H1 (cell line): Measurements from ENCODE around the gene TMEM86B. TPM values are rescaled to one million over a fixed set of nuclear protein-coding genes. Genes with fewer than 3 reads are reported as not detected.

Source experiments
- CTCF ChIA-PET: fragments of 300-600 bp; sonication (Branson Sonifier 250); formaldehyde crosslinking; loops from one replicate; lab custom pipeline; 2021; ENCODE audit not compliant: partially characterized antibody; lab: Charles Lee
- POLR2A ChIA-PET: fragments of 300-600 bp; sonication (Branson Sonifier 250); formaldehyde crosslinking; loops from one replicate; lab custom pipeline; 2021; ENCODE audit warnings: inconsistent platforms; ENCODE audit not compliant: partially characterized antibody; lab: Charles Lee
- DNase-seq, 2 experiments: peaks; one replicate each; pipeline versions ENCODE4 v3.0.0 to v3.0.0-alpha.2; 2010 to 2022; ENCODE audit warnings: low spot score in 2 of 2, low read depth in 1 of 2, mixed read lengths in 1 of 2
- FAIRE-seq: peaks from 2 replicates; lab custom pipeline; 2011; peaks lifted over from hg19 to GRCh38; lab: Jason Lieb, UNC
- H2AFZ ChIP-seq: 2 replicates; pipeline ENCODE4 v1.8.1; 2012; ENCODE audit warnings: low read length, inconsistent platforms
- H2AK5ac ChIP-seq: 2 replicates; pipeline ENCODE4 v1.6.1; 2013; ENCODE audit warnings: low read depth, low read length
- H2BK120ac ChIP-seq: replicated peaks from 2 replicates; pipeline ENCODE3; 2013; ENCODE audit warnings: low read depth, low read length, inconsistent platforms
- H2BK12ac ChIP-seq: 2 replicates; pipeline ENCODE4 v1.6.1; 2013; ENCODE audit warnings: low read depth, low read length
- H2BK15ac ChIP-seq: 2 replicates; pipeline ENCODE4 v1.6.1; 2013; ENCODE audit warnings: low read length
- H2BK20ac ChIP-seq: 2 replicates; pipeline ENCODE4 v1.6.1; 2013; ENCODE audit warnings: low read length
- H2BK5ac ChIP-seq: 2 replicates; pipeline ENCODE4 v1.6.1; 2013; ENCODE audit warnings: low read depth, low read length
- H3K14ac ChIP-seq: 2 replicates; pipeline ENCODE4 v1.6.1; 2013; ENCODE audit warnings: inconsistent platforms; ENCODE audit not compliant: insufficient read length
- H3K18ac ChIP-seq: 2 replicates; pipeline ENCODE4 v1.6.1; 2013; ENCODE audit warnings: low read length; ENCODE audit errors: extremely low read depth
- H3K23ac ChIP-seq: 2 replicates; pipeline ENCODE4 v1.6.1; 2013; ENCODE audit warnings: inconsistent platforms; ENCODE audit not compliant: insufficient read length
- H3K23me2 ChIP-seq: 2 replicates; pipeline ENCODE4 v1.6.1; 2013; ENCODE audit warnings: low read depth, low read length
- H3K27ac ChIP-seq: 2 replicates; pipeline ENCODE4 v1.6.1; 2011; ENCODE audit warnings: low read depth, low read length, inconsistent platforms
- H3K27me3 ChIP-seq, 4 experiments: replicated peaks in 1 of 4; 1 replicate in 1 of 4; 2 replicates in 3 of 4; pipeline versions ENCODE4 v1.6.1 to v1.8.1; 2011 to 2013; ENCODE audit warnings: low read length in 3 of 4, mild to moderate bottlenecking in 3 of 4, inconsistent platforms in 2 of 4, mixed read lengths in 2 of 4, moderate library complexity in 1 of 4; ENCODE audit not compliant: control insufficient read depth in 3 of 4, insufficient read depth in 3 of 4; ENCODE audit errors: extremely low read depth in 1 of 4
- H3K36me3 ChIP-seq, 4 experiments: 2 replicates each; pipeline versions ENCODE4 v1.6.1 to v1.8.1; 2011 to 2013; ENCODE audit warnings: mild to moderate bottlenecking in 4 of 4, low read length in 3 of 4, moderate library complexity in 2 of 4, control low read depth in 1 of 4, inconsistent platforms in 1 of 4; ENCODE audit not compliant: insufficient read depth in 4 of 4, control insufficient read depth in 2 of 4
- H3K4ac ChIP-seq: replicated peaks from 2 replicates; pipeline ENCODE3; 2013; ENCODE audit warnings: low read length, low read depth, mixed read lengths, inconsistent platforms; ENCODE audit not compliant: insufficient read length
- H3K4me1 ChIP-seq, 4 experiments: replicated peaks in 1 of 4; 1 replicate in 1 of 4; 2 replicates in 3 of 4; pipeline versions ENCODE4 v1.6.1 to v1.8.1; 2011 to 2013; ENCODE audit warnings: low read length in 3 of 4, inconsistent platforms in 2 of 4, mixed read lengths in 1 of 4; ENCODE audit not compliant: insufficient read depth in 4 of 4, control insufficient read depth in 3 of 4
- H3K4me2 ChIP-seq, 2 experiments: 2 replicates each; pipeline versions ENCODE4 v1.6.1 to v1.8.1; 2011 to 2013; ENCODE audit warnings: low read depth in 2 of 2, low read length in 2 of 2, control low read depth in 1 of 2, inconsistent platforms in 1 of 2, mild to moderate bottlenecking in 1 of 2; ENCODE audit not compliant: insufficient read depth in 1 of 2
- H3K4me3 ChIP-seq, 4 experiments: fragments of 200-600, 300-600 bp in 1 of 4; sonication (generic), shearing (Covaris generic), sonication (Bioruptor Twin) in 1 of 4; 2 replicates each; pipeline versions ENCODE4 v1.5.1 to v1.8.1; 2011 to 2016; ENCODE audit warnings: low read length in 4 of 4, low read depth in 3 of 4, control low read depth in 2 of 4, inconsistent platforms in 2 of 4, mild to moderate bottlenecking in 2 of 4, mixed read lengths in 1 of 4, moderate library complexity in 1 of 4; ENCODE audit not compliant: insufficient read depth in 2 of 4; ENCODE audit errors: extremely low read depth in 1 of 4
- H3K56ac ChIP-seq: replicated peaks from 2 replicates; pipeline ENCODE3; 2013; ENCODE audit warnings: low read depth, mild to moderate bottlenecking, mixed read lengths, low read length, inconsistent platforms; ENCODE audit not compliant: insufficient read length
- H3K79me1 ChIP-seq: 2 replicates; pipeline ENCODE4 v1.6.1; 2013; ENCODE audit warnings: low read depth, low read length, control low read depth
- H3K79me2 ChIP-seq, 2 experiments: 2 replicates each; pipeline versions ENCODE4 v1.6.1 to v1.8.1; 2012 to 2013; ENCODE audit warnings: low read length in 2 of 2, mild to moderate bottlenecking in 2 of 2, inconsistent platforms in 1 of 2; ENCODE audit not compliant: insufficient read depth in 2 of 2, control insufficient read depth in 1 of 2
- H3K9ac ChIP-seq, 4 experiments: replicated peaks in 1 of 4; 1 replicate in 1 of 4; 2 replicates in 3 of 4; pipeline versions ENCODE4 v1.6.1 to v1.8.1; 2011 to 2013; ENCODE audit warnings: low read depth in 3 of 4, low read length in 3 of 4, control low read depth in 2 of 4, mild to moderate bottlenecking in 2 of 4, moderate library complexity in 2 of 4, inconsistent platforms in 1 of 4; ENCODE audit errors: extremely low read depth in 1 of 4
- H3K9me3 ChIP-seq, 2 experiments: 2 replicates each; pipeline versions ENCODE4 v1.6.1 to v1.8.1; 2012 to 2013; ENCODE audit warnings: mild to moderate bottlenecking in 2 of 2, moderate library complexity in 2 of 2, control low read depth in 1 of 2, inconsistent platforms in 1 of 2, low read depth in 1 of 2, low read length in 1 of 2, mixed read lengths in 1 of 2; ENCODE audit not compliant: insufficient read depth in 2 of 2
- H4K20me1 ChIP-seq, 2 experiments: replicated peaks in 1 of 2; 2 replicates each; pipeline versions ENCODE3 to v1.8.1; 2011 to 2013; ENCODE audit warnings: inconsistent platforms in 2 of 2, low read length in 2 of 2, mild to moderate bottlenecking in 1 of 2; ENCODE audit not compliant: insufficient read depth in 2 of 2, control insufficient read depth in 1 of 2
- H4K5ac ChIP-seq: 2 replicates; pipeline ENCODE4 v1.6.1; 2013; ENCODE audit warnings: low read length, low read depth, mixed read lengths, inconsistent platforms; ENCODE audit not compliant: insufficient read length
- H4K8ac ChIP-seq: 2 replicates; pipeline ENCODE4 v1.8.0; 2013; ENCODE audit warnings: mild to moderate bottlenecking, moderate library complexity, low read length, inconsistent platforms; ENCODE audit not compliant: insufficient read depth; ENCODE audit errors: extremely low read depth
- H4K91ac ChIP-seq: replicated peaks from 2 replicates; pipeline ENCODE3; 2013; ENCODE audit warnings: low read length, mixed read lengths, inconsistent platforms; ENCODE audit not compliant: insufficient read length
- FOSL1 ChIP-seq: IDR thresholded peaks from 2 replicates; pipeline ENCODE4 v1.6.1; 2011; ENCODE audit warnings: mild to moderate bottlenecking, low read depth, low read length, moderate library complexity; ENCODE audit not compliant: insufficient read depth
- WGBS, 2 experiments: shearing (Covaris generic) in 1 of 2; methylation state at CpG; one replicate each; pipeline versions ENCODE4 v1.1.6 to v1.1.7; 2013 to 2015; ENCODE audit warnings: low lambda C conversion rate in 2 of 2, mixed read lengths in 2 of 2, inconsistent platforms in 1 of 2, low coverage in 1 of 2, missing lambda C conversion rate in 1 of 2; ENCODE audit not compliant: insufficient replicate concordance in 2 of 2, insufficient coverage in 1 of 2, insufficient read length in 1 of 2; ENCODE audit errors: extremely low coverage in 1 of 2, missing lambda C conversion rate in 1 of 2; 5-methylcytosine and 5-hydroxymethylcytosine counted together
- polyA plus RNA-seq, 7 experiments: library from polyadenylated mRNA; depleted of rRNA in 3 of 7; stranded (reverse) in 5 of 7; unstranded in 2 of 7; fragments of >200 nt in 5 of 7; fragments of 200-250 nt in 2 of 7; gene quantifications; 1 replicate in 5 of 7; 2 replicates in 1 of 7; 4 replicates in 1 of 7; pipeline versions ENCODE4 v1.2.1 to v1.2.3, GENCODE V29; 2011 to 2013; ENCODE audit warnings: missing spikeins in 2 of 7, mixed read lengths in 2 of 7
- total RNA-seq: library from RNA; stranded (reverse); fragmentation: NEBNext Ultra II Directional; extraction: Animal tissue kit (Norgen Biotek cat#: 25700); gene quantifications from 2 replicates; pipeline ENCODE4 v1.2.1, GENCODE V29; 2021

Gene TMEM86B
- total and polyA plus RNA-seq, 2 of the 8 experiments (the other 6 are each of a cell fraction or from before 2014, with no cell fraction given), result 2.0 to 2.9 TPM

DNA sequence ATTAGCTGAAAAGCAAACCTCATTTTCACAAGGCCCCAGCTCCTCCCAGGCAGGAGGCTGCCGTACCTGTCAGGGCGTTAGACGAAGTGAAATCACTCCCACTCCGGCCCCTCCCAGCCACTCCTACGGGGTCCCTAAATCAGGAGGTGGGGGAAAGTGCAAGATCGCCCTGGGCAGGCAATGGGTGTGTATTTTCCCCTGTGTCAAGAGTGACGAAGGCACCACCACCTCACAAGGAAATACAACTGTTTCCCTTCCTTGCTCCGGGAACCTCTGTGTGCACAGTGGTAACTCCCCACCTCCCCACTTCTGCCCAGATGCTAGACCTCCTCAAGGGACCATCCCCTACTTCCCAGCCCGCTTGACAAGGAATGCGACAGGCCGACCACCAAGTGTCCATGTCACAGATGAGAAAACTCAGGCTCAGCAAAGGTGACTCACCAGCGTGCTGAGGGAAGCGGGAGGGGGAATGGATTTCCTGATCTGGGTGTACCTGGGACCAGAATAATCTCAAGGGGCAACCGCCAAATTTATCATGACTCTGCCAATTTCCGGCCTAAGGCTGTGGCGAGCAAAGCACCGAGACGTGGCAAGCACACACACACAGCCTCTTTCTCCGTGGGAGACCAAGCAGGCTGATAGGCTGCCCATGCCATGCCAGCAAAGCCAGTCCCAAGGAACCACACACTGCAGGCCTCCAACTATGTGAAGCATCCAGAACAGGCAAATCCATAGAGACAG, 22.9 kb upstream of the TMEM86B start:
- peak overlapping the region; percentile 45 for H4K8ac ChIP-seq
- H2BK12ac ChIP-seq, result no peak overlapping the region
- H3K9me3 ChIP-seq, result no peaks in the 10 kb centered on the region
- ChIA-PET CTCF (interaction anchor here (0.6 to 1.3 kb wide), 3 partner anchors 10 to 408 kb away, joined by 3 to 4 read pairs (median 4); no protein-coding TSS in a partner anchor), POLR2A (interaction anchor here (1.0 kb wide), 2 partner anchors 11 to 142 kb away, joined by 3 read pairs; no protein-coding TSS in a partner anchor)
- H4K5ac ChIP-seq, result no peak overlapping the region
- FAIRE-seq (no peak), DNase-seq (no peak)
- no peak overlapping the region for H2AK5ac ChIP-seq
- no peak overlapping the region for H3K56ac ChIP-seq
- H3K4me1 ChIP-seq, result peaks cover 4 to 14% (median 7%) of the 10 kb centered on the region in 4 experiments; a peak in 6 of 7 replicates
- H3K9ac ChIP-seq, result no peak overlapping the region; a peak in 1 of 7 replicates
- H3K79me2 ChIP-seq, result peaks cover 9 to 90% of the 10 kb centered on the region in 2 experiments
- no peak overlapping the region for H2AFZ ChIP-seq
- no peak overlapping the region for H3K4me2 ChIP-seq
- no peak overlapping the region; the same call in 1 of the 2 replicates for H3K27ac ChIP-seq
- H3K4ac ChIP-seq, result no peak overlapping the region
- no peak overlapping the region for H3K4me3 ChIP-seq
- H2BK20ac ChIP-seq, result no peak overlapping the region
- no peak for TF ChIP-seq FOSL1
- peaks cover 32 to 56% of the 10 kb centered on the region in 2 experiments for H4K20me1 ChIP-seq
- WGBS, 2 experiments, result 90% methylated on average over 19 of the region's 19 CpGs; no CpG with 5 or more reads in 1 of the 2 experiments
- H3K14ac ChIP-seq, result no peak overlapping the region
- no peaks in the 10 kb centered on the region for H3K27me3 ChIP-seq
- peaks cover 37% of the 10 kb centered on the region for H3K79me1 ChIP-seq
- H3K18ac ChIP-seq, result no peak overlapping the region
- no peak overlapping the region for H4K91ac ChIP-seq
- no peak overlapping the region for H2BK120ac ChIP-seq
- no peaks in the 10 kb centered on the region for H3K23me2 ChIP-seq
- peaks cover 0 to 4% (median 2%) of the 10 kb centered on the region in 4 experiments; a peak in 3 of 8 replicates for H3K36me3 ChIP-seq
- H3K23ac ChIP-seq, result no peak overlapping the region
- peak overlapping the region; percentile 32; the same call in 1 of the 2 replicates for H2BK5ac ChIP-seq
- no peak overlapping the region for H2BK15ac ChIP-seq
